Esophagus muscularis mucosa (tissue), 4 donors: ENCODE measurements around the gene NTN1. TPM values are rescaled to one million over a fixed set of nuclear protein-coding genes. Genes with fewer than 3 reads are reported as not detected.

Source experiments
- DNase-seq: peaks from one replicate; pipeline ENCODE4 v3.0.0-alpha.2; 2017; ENCODE audit errors: extremely low spot score
- H3K27ac ChIP-seq, 4 donors: fragments of 200-600 bp; sonication (generic); replicated peaks in 1 of 4; 1 replicate in 3 of 4; 2 replicates in 1 of 4; pipeline ENCODE4 v1.5.1; 2016 to 2019; ENCODE audit warnings: mild to moderate bottlenecking in 1 of 4
- H3K27me3 ChIP-seq, 4 donors: fragments of 200-600 bp; sonication (generic); one replicate each; pipeline versions ENCODE4 v1.5.1 to v1.6.0; 2016 to 2019
- H3K36me3 ChIP-seq, 4 donors: fragments of 200-600 bp; sonication (generic); one replicate each; pipeline ENCODE4 v1.5.1; 2016 to 2019
- H3K4me1 ChIP-seq, 4 donors: fragments of 200-600 bp; sonication (generic); one replicate each; pipeline ENCODE4 v1.5.1; 2016 to 2019
- H3K4me3 ChIP-seq, 4 donors: fragments of 200-600 bp; sonication (generic); 1 replicate in 2 of 4; 2 replicates in 2 of 4; pipeline ENCODE4 v1.5.1; 2016 to 2019; ENCODE audit warnings: mild to moderate bottlenecking in 4 of 4, moderate library complexity in 1 of 4
- H3K9me3 ChIP-seq, 4 donors: fragments of 200-600 bp; sonication (generic); 1 replicate in 3 of 4; 2 replicates in 1 of 4; pipeline ENCODE4 v1.5.1; 2016 to 2019
- EP300 ChIP-seq: sonication (generic); formaldehyde crosslinking; IDR thresholded peaks from one replicate; pipeline ENCODE4 v1.6.1; 2017; ENCODE audit warnings: antibody characterized with exemption
- POLR2A ChIP-seq: fragments of 450-650 bp; IDR thresholded peaks from one replicate; pipeline ENCODE4 v1.6.1; 2017; ENCODE audit warnings: antibody characterized with exemption, moderate library complexity, mild to moderate bottlenecking, low read depth
- POLR2AphosphoS5 ChIP-seq, 2 donors: sonication (generic); formaldehyde crosslinking; IDR thresholded peaks; one replicate each; pipeline ENCODE4 v1.6.1; 2017; ENCODE audit warnings: antibody characterized with exemption in 2 of 2
- WGBS: methylation state at CpG from one replicate; pipeline ENCODE4 v1.1.5; 2018; 5-methylcytosine and 5-hydroxymethylcytosine counted together
- intact Hi-C: fragments of 100-400 bp; cut with DNase I; formaldehyde crosslinking; loops from one replicate; pipeline ENCODE4 v1.15.1; 2023
- total RNA-seq, 4 donors: library from RNA; depleted of rRNA; stranded (reverse); fragments of >200 nt; gene quantifications; one replicate each; pipeline versions ENCODE4 v1.1.0 to v1.2.1, GENCODE V29; 2016
- TF ChIP-seq, protein P1 (sequence below), 3 experiments: fragments of 200-600 bp in 2 of 3; fragments of 450-650 bp in 1 of 3; sonication (generic) in 2 of 3; IDR thresholded peaks; one replicate each; pipeline ENCODE4 v1.5.1; 2017 to 2019; ENCODE audit warnings: antibody characterized with exemption in 3 of 3, mild to moderate bottlenecking in 2 of 3, moderate library complexity in 1 of 3

The NTN1 gene
- total RNA-seq, 4 donors from 2014 or later: 69.3 to 179 (median 117) TPM

DNA sequence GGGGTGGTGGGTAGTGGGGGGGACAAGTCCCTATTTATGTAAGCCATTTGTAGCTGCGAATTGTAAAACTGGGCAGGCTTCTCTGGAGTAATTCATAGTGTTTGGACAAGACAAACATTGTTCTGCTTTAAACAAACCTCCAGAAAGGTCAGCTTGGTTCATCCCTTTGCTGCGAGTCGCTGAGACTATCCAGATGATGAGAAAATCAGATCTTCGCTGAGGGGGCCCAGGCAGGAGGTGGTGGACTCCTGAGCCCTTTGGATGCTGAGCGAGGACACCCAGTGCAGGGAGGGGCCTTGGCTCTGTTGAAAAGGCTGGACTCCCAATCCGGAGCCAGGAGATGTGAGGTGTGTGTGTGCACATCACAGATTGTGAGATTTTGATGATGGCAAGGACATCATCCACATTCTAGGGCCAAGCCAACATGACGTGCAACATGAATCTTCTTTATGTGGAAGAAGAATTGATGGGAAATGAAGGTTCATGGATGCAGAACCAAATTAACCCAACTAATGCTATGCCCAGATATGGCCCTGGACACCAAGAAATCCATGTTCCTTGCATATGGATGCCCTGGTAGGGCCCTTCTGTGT lies 15.0 kb upstream of the NTN1 start:
- Histone ChIP-seq H3K27ac (peak overlapping the region; percentile 13 to 59 (median 26)), H3K4me3 (no peak overlapping the region), H3K4me1 (peaks cover 14 to 52% (median 43%) of the 10 kb centered on the region in 4 donors), H3K27me3 (peaks cover 0 to 21% (median 1%) of the 10 kb centered on the region in 4 donors), H3K9me3 (no peaks in the 10 kb centered on the region), H3K36me3 (no peaks in the 10 kb centered on the region)
- intact Hi-C loops: no loop called here
- no peak for DNase-seq
- 57% methylated on average over 6 of the region's 7 CpGs for WGBS
- TF ChIP-seq, protein P1, sequence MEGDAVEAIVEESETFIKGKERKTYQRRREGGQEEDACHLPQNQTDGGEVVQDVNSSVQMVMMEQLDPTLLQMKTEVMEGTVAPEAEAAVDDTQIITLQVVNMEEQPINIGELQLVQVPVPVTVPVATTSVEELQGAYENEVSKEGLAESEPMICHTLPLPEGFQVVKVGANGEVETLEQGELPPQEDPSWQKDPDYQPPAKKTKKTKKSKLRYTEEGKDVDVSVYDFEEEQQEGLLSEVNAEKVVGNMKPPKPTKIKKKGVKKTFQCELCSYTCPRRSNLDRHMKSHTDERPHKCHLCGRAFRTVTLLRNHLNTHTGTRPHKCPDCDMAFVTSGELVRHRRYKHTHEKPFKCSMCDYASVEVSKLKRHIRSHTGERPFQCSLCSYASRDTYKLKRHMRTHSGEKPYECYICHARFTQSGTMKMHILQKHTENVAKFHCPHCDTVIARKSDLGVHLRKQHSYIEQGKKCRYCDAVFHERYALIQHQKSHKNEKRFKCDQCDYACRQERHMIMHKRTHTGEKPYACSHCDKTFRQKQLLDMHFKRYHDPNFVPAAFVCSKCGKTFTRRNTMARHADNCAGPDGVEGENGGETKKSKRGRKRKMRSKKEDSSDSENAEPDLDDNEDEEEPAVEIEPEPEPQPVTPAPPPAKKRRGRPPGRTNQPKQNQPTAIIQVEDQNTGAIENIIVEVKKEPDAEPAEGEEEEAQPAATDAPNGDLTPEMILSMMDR (IDR thresholded peaks at IDR 0.05): no peak
- no peak for TF ChIP-seq POLR2AphosphoS5 (IDR thresholded peaks at IDR 0.05)

DNA sequence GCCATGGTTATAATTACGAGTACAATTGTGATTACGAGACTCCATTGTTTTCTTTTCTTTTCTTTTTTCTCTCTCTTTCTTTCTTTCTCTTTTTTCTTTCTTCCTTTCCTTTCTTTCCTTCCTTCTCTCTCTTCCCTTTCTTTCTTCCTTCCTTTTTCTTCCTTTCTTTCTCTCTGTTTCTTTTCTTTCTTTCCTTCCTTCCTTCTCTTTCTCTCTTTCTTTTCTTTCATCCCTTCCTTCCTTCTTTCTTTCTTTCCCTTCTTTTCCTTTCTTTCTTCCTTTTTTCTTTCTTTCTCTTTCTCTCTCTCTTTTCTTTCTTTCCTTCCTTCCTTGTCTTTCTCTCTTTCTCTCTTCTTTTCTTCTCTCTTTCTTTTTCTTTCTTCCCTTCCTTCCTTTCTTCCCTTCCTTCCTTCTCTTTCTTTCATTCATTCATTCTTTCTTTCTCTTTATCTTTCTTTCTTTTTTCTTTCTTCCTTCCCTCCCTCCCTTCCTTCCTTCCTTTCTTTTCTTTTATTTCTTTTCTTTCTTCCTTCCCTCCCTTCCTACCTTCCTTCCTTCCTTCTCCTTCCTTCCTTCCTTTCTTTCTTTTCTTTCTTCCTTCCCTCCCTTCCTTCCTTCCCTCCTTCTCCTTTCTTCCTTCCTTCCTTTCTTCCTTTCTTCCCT lies 14.1 kb upstream of the NTN1 start:
- no peak for TF ChIP-seq POLR2AphosphoS5 (IDR thresholded peaks at IDR 0.05)
- TF ChIP-seq POLR2A: no peak
- TF ChIP-seq, protein P1 (IDR thresholded peaks at IDR 0.05): no peak
- TF ChIP-seq EP300: no peak
- H3K27me3 ChIP-seq: peaks cover 0 to 21% (median 1%) of the 10 kb centered on the region in 4 donors
- H3K4me1 ChIP-seq: peaks cover 14 to 50% (median 42%) of the 10 kb centered on the region in 4 donors
- no peak overlapping the region for H3K4me3 ChIP-seq
- no peaks in the 10 kb centered on the region for H3K9me3 ChIP-seq
- no peak overlapping the region for H3K27ac ChIP-seq
- intact Hi-C loops: no loop called here
- 93% methylated on average over 2 of the region's 2 CpGs for WGBS
- H3K36me3 ChIP-seq: no peaks in the 10 kb centered on the region
- no peak for DNase-seq

- H3K4me3 ChIP-seq: no peak overlapping the region
- H3K27ac ChIP-seq: no peak overlapping the region
- H3K27me3 ChIP-seq: peaks cover 0 to 6% (median 0%) of the 10 kb centered on the region in 4 donors
- intact Hi-C loops: no loop called here
- 94% methylated on average over 4 of the region's 4 CpGs for WGBS
- no peak for TF ChIP-seq POLR2AphosphoS5 (IDR thresholded peaks at IDR 0.05)
- TF ChIP-seq, protein P1 (IDR thresholded peaks at IDR 0.05): no peak
- TF ChIP-seq POLR2A: no peak
- no peak for TF ChIP-seq EP300
- H3K36me3 ChIP-seq: no peaks in the 10 kb centered on the region
- H3K9me3 ChIP-seq: no peaks in the 10 kb centered on the region
- peaks cover 4 to 33% (median 25%) of the 10 kb centered on the region in 4 donors for H3K4me1 ChIP-seq
- DNase-seq: no peak
Observed at GRCh38 chr17:9009096-9009495, 12.2 kb upstream of the NTN1 start.

GRCh38 chr17:9009737-9010136 lies 11.6 kb upstream of the NTN1 start:
- H3K4me3 ChIP-seq: no peak overlapping the region
- H3K27ac ChIP-seq: no peak overlapping the region
- H3K36me3 ChIP-seq: no peaks in the 10 kb centered on the region
- H3K9me3 ChIP-seq: no peaks in the 10 kb centered on the region
- TF ChIP-seq, protein P1 (IDR thresholded peaks at IDR 0.05): no peak
- TF ChIP-seq EP300 (no peak), POLR2AphosphoS5 (IDR thresholded peaks at IDR 0.05) (no peak), POLR2A (no peak)
- peaks cover 0 to under 1% (median 0%) of the 10 kb centered on the region in 4 donors for H3K27me3 ChIP-seq
- H3K4me1 ChIP-seq: peaks cover 0 to 26% (median 19%) of the 10 kb centered on the region in 4 donors
- WGBS: 78% methylated on average over 6 of the region's 6 CpGs
- no peak for DNase-seq
- intact Hi-C loops: no loop called here
